ENCODE data around the gene ST6GALNAC3. TPM values are rescaled to one million over a fixed set of nuclear protein-coding genes. Genes with fewer than 3 reads are reported as not detected.

ST6GALNAC3 gene
- total RNA-seq, 2 donors from 2014 or later, result 6.3 to 7.6 TPM

- no peaks in the 10 kb centered on the region for H3K27me3 ChIP-seq (ENCODE audit: control insufficient read depth, insufficient read depth, low read length, poor library complexity, severe bottlenecking)
- DNase-seq, result no peak
- Mint-ChIP-seq H3K36me3 (ENCODE audit: low read depth) (no peaks in the 10 kb centered on the region), H3K4me3 (no peak overlapping the region), H3K4me1 (peaks cover 27% of the 10 kb centered on the region), H3K27me3 (ENCODE audit: insufficient read depth) (peaks cover 5% of the 10 kb centered on the region), H3K9me3 (no peaks in the 10 kb centered on the region), H3K27ac (no peak overlapping the region)
- peaks cover 4% of the 10 kb centered on the region for H3K9me3 ChIP-seq (ENCODE audit: control insufficient read depth, low read length)
- H3K36me3 ChIP-seq (ENCODE audit: control insufficient read depth, insufficient read depth, low read length), result no peaks in the 10 kb centered on the region
- no peak overlapping the region for H3K4me3 ChIP-seq (ENCODE audit: low read length)
- TF ChIP-seq CTCF (conservative IDR thresholded peaks at IDR 0.05), result no peak
- 81% methylated on average over 4 of the region's 4 CpGs for WGBS, 2 experiments (ENCODE audit: insufficient coverage in 1 of 2, insufficient read length in 1 of 2)
- H3K9ac ChIP-seq (ENCODE audit: extremely low read depth, low read length, poor library complexity, severe bottlenecking), result no peak overlapping the region
- H3K27ac ChIP-seq (ENCODE audit: low read depth, low read length), result no peak overlapping the region
- H3K4me1 ChIP-seq (ENCODE audit: control insufficient read depth, insufficient read depth, low read length), result peaks cover 8% of the 10 kb centered on the region
Measured at GRCh38 chr1:76037324-76037723, 37.2 kb upstream of the ST6GALNAC3 start.

- DNase-seq, result no peak
- H3K27me3 Mint-ChIP-seq (ENCODE audit: insufficient read depth), result peaks cover 5% of the 10 kb centered on the region
- no peak overlapping the region for H3K27ac Mint-ChIP-seq
- H3K27me3 ChIP-seq (ENCODE audit: control insufficient read depth, insufficient read depth, low read length, poor library complexity, severe bottlenecking), result no peaks in the 10 kb centered on the region
- no peak overlapping the region for H3K9ac ChIP-seq (ENCODE audit: extremely low read depth, low read length, poor library complexity, severe bottlenecking)
- no peaks in the 10 kb centered on the region for H3K36me3 Mint-ChIP-seq (ENCODE audit: low read depth)
- peaks cover 4% of the 10 kb centered on the region for H3K9me3 ChIP-seq (ENCODE audit: control insufficient read depth, low read length)
- no peak overlapping the region for H3K4me3 Mint-ChIP-seq
- WGBS, 2 experiments (ENCODE audit: insufficient coverage in 1 of 2, insufficient read length in 1 of 2), result 75% methylated on average over 1 to 3 of the region's 3 CpGs
- no peak for TF ChIP-seq CTCF (conservative IDR thresholded peaks at IDR 0.05)
- H3K9me3 Mint-ChIP-seq, result no peaks in the 10 kb centered on the region
- H3K36me3 ChIP-seq (ENCODE audit: control insufficient read depth, insufficient read depth, low read length), result no peaks in the 10 kb centered on the region
- no peak overlapping the region for H3K27ac ChIP-seq (ENCODE audit: low read depth, low read length)
- no peak overlapping the region for H3K4me3 ChIP-seq (ENCODE audit: low read length)
- H3K4me1 Mint-ChIP-seq, result peaks cover 27% of the 10 kb centered on the region
- H3K4me1 ChIP-seq (ENCODE audit: control insufficient read depth, insufficient read depth, low read length), result peaks cover 8% of the 10 kb centered on the region
Measured at GRCh38 chr1:76038287-76039004, 36.1 kb upstream of the ST6GALNAC3 start.

GRCh38 chr1:76046149-76046548, 28.4 kb upstream of the ST6GALNAC3 start:
- Mint-ChIP-seq H3K27me3 (ENCODE audit: insufficient read depth) (no peaks in the 10 kb centered on the region), H3K4me3 (no peak overlapping the region), H3K4me1 (peaks cover 8% of the 10 kb centered on the region), H3K36me3 (ENCODE audit: low read depth) (no peaks in the 10 kb centered on the region), H3K27ac (no peak overlapping the region), H3K9me3 (no peaks in the 10 kb centered on the region)
- TF ChIP-seq CTCF (conservative IDR thresholded peaks at IDR 0.05), result no peak
- H3K9me3 ChIP-seq (ENCODE audit: control insufficient read depth, low read length), result no peaks in the 10 kb centered on the region
- H3K9ac ChIP-seq (ENCODE audit: extremely low read depth, low read length, poor library complexity, severe bottlenecking), result no peak overlapping the region
- no peaks in the 10 kb centered on the region for H3K36me3 ChIP-seq (ENCODE audit: control insufficient read depth, insufficient read depth, low read length)
- H3K27me3 ChIP-seq (ENCODE audit: control insufficient read depth, insufficient read depth, low read length, poor library complexity, severe bottlenecking), result no peaks in the 10 kb centered on the region
- DNase-seq, result no peak
- no peak overlapping the region for H3K27ac ChIP-seq (ENCODE audit: low read depth, low read length)
- H3K4me3 ChIP-seq (ENCODE audit: low read length), result no peak overlapping the region
- no peaks in the 10 kb centered on the region for H3K4me1 ChIP-seq (ENCODE audit: control insufficient read depth, insufficient read depth, low read length)
- WGBS, 2 experiments (ENCODE audit: insufficient coverage in 1 of 2, insufficient read length in 1 of 2), result 100% methylated on average over 1 of the region's 2 CpGs; no CpG with 5 or more reads in 1 of the 2 experiments
